BJ (cell line): ENCODE data around the gene CHAF1A. TPM values are rescaled to one million over a fixed set of nuclear protein-coding genes. Genes with fewer than 3 reads are reported as not detected.

Source experiments
- CTCF ChIA-PET: fragments of 350-600 bp; formaldehyde crosslinking; extraction: SDS; loops from one replicate; lab custom pipeline; 2021; ENCODE audit warnings: antibody characterized with exemption, inconsistent platforms; lab: Yijun Ruan, JAX
- POLR2A ChIA-PET: fragments of 300-600 bp; sonication (Branson Sonifier 250); formaldehyde crosslinking; extraction: SDS; loops from one replicate; lab custom pipeline; 2021; ENCODE audit warnings: antibody characterized with exemption; lab: Charles Lee
- DNase-seq: peaks from one replicate; pipeline ENCODE4 v3.0.0-alpha.2; 2011; ENCODE audit warnings: low read depth
- H3K27me3 ChIP-seq: 2 replicates; pipeline ENCODE4 v1.6.0; 2011; ENCODE audit warnings: low read length; ENCODE audit not compliant: control insufficient read depth, insufficient read depth
- H3K36me3 ChIP-seq: 2 replicates; pipeline ENCODE4 v1.5.1; 2011; ENCODE audit warnings: low read length; ENCODE audit not compliant: control insufficient read depth, insufficient read depth
- H3K4me3 ChIP-seq: 2 replicates; pipeline ENCODE4 v1.5.1; 2011; ENCODE audit warnings: low read depth, mild to moderate bottlenecking, control low read depth, low read length
- CTCF ChIP-seq: IDR thresholded peaks from 2 replicates; pipeline ENCODE4 v1.5.1; 2011; ENCODE audit warnings: low read depth, mild to moderate bottlenecking, control low read depth, inconsistent platforms, low read length, moderate library complexity; ENCODE audit not compliant: insufficient read depth
- polyA plus RNA-seq: library from polyadenylated mRNA; depleted of rRNA; stranded (reverse); fragments of >200 nt; gene quantifications from 2 replicates; pipeline ENCODE4 v1.2.3, GENCODE V29; 2011

The CHAF1A gene
- polyA plus RNA-seq, 1 experiment: 11.4 TPM

GRCh38 chr19:4432918-4433506 is 30.6 kb downstream of the CHAF1A start:
- Histone ChIP-seq H3K36me3 (peaks cover 13% of the 10 kb centered on the region), H3K4me3 (no peak overlapping the region), H3K27me3 (no peaks in the 10 kb centered on the region)
- ChIA-PET POLR2A (no interaction called here), CTCF (interaction anchor here (1.0 kb wide), 1 partner anchor 13 kb away, joined by 3 read pairs; no protein-coding TSS in a partner anchor)
- TF ChIP-seq CTCF: no peak
- no peak for DNase-seq

GRCh38 chr19:4434391-4434790 is 32.0 kb downstream of the CHAF1A start:
- peaks cover 13% of the 10 kb centered on the region for H3K36me3 ChIP-seq
- no peak for TF ChIP-seq CTCF
- CTCF ChIA-PET: interaction anchor here (0.6 to 1.0 kb wide), 2 partner anchors 17 to 359 kb away, joined by 3 read pairs; no protein-coding TSS in a partner anchor
- no peak for DNase-seq
- H3K4me3 ChIP-seq: no peak overlapping the region
- POLR2A ChIA-PET: no interaction called here
- no peaks in the 10 kb centered on the region for H3K27me3 ChIP-seq

- TF ChIP-seq CTCF: no peak
- CTCF ChIA-PET: interaction anchor here (1.1 kb wide), 1 partner anchor 83 kb away, joined by 4 read pairs; no protein-coding TSS in a partner anchor
- H3K36me3 ChIP-seq: peaks cover 11% of the 10 kb centered on the region
- DNase-seq: no peak
- H3K4me3 ChIP-seq: no peak overlapping the region
- no peaks in the 10 kb centered on the region for H3K27me3 ChIP-seq
- POLR2A ChIA-PET: no interaction called here
Measured at GRCh38 chr19:4436231-4436630, 33.8 kb downstream of the CHAF1A start.

- POLR2A ChIA-PET: no interaction called here
- no peak for DNase-seq
- TF ChIP-seq CTCF: no peak
- CTCF ChIA-PET: interaction anchor here (1.0 kb wide), 1 partner anchor 10 kb away, joined by 3 read pairs; no protein-coding TSS in a partner anchor
- no peak overlapping the region for H3K4me3 ChIP-seq
- no peaks in the 10 kb centered on the region for H3K27me3 ChIP-seq
- peaks cover 7% of the 10 kb centered on the region for H3K36me3 ChIP-seq
Measured at GRCh38 chr19:4437103-4437502, 34.7 kb downstream of the CHAF1A start.

GRCh38 chr19:4439243-4439642 is 36.8 kb downstream of the CHAF1A start:
- Histone ChIP-seq H3K36me3 (peaks cover 2% of the 10 kb centered on the region; the same call in 1 of the 2 replicates), H3K27me3 (no peaks in the 10 kb centered on the region), H3K4me3 (no peak overlapping the region)
- CTCF ChIA-PET: interaction anchor here (0.7 kb wide), 1 partner anchor 27 kb away, joined by 5 read pairs; no protein-coding TSS in a partner anchor
- no peak for TF ChIP-seq CTCF
- no peak for DNase-seq
- POLR2A ChIA-PET: no interaction called here
